ENCODE measurements around the gene ZNF236. TPM values are rescaled to one million over a fixed set of nuclear protein-coding genes. Genes with fewer than 3 reads are reported as not detected.

Gene ZNF236
- total RNA-seq, 1 experiment from 2014 or later = 14.9 TPM

DNA sequence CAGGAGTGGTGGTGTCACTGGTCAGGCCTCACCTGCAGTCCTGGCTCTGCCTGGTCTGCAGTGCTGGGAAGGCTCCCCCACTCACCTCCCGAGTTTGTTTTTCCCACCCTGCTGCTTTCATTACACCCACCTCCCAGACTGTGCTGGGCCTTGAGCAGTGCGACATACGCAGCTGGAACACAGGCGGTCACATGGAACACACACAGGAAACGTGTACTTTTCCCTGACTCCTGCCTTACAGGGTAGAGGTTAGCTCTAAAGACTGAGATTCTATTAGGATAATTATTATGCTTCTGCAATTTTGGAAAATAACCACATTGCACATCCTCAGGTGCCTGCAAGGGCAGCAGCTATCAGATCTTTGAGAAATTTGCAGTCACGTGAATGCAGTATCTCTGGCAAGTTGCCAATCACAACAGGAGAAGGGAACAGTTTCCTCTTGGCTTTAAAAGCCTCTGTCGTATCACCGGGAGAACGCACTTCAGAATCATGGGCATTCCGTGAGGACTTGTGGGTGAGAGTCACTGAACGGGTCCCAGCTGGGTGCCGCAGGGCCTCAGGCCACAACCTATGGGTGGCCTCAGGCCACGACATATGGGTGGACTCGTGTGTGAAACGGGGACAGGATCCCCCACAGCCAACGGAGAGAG, 136.5 kb downstream of the ZNF236 start:
- no peak overlapping the region for H3K4me3 Mint-ChIP-seq (ENCODE audit: unreplicated experiment)

GRCh38 chr18:76959605-76960004, 137.2 kb downstream of the ZNF236 start:
- Histone ChIP-seq H3K4me3 (ENCODE audit: low read depth, low read length) (no peak overlapping the region), H3K27me3 (replicated peaks; ENCODE audit: control insufficient read depth, insufficient read depth, low read length) (no peaks in the 10 kb centered on the region), H3K36me3 (ENCODE audit: control insufficient read depth, insufficient read depth, low read length) (no peaks in the 10 kb centered on the region), H3K9me3 (no peaks in the 10 kb centered on the region), H3K4me1 (no peaks in the 10 kb centered on the region)
- Mint-ChIP-seq H3K27ac (ENCODE audit: unreplicated experiment) (no peak overlapping the region), H3K27me3 (ENCODE audit: insufficient read depth, unreplicated experiment) (no peaks in the 10 kb centered on the region), H3K36me3 (ENCODE audit: insufficient read depth, unreplicated experiment) (peaks cover 21% of the 10 kb centered on the region), H3K9me3 (ENCODE audit: unreplicated experiment) (no peaks in the 10 kb centered on the region), H3K4me3 (ENCODE audit: unreplicated experiment) (no peak overlapping the region), H3K4me1 (ENCODE audit: low read depth, unreplicated experiment) (no peaks in the 10 kb centered on the region)
- intact Hi-C loops (cut with micrococcal nuclease; ENCODE audit: unreplicated experiment) = no loop called here
- DNase-seq = no peak
- no TSS peak for BruUV-seq (replicated peaks)
- CTCF ChIA-PET = no interaction called here
- TF ChIP-seq, protein P1, sequence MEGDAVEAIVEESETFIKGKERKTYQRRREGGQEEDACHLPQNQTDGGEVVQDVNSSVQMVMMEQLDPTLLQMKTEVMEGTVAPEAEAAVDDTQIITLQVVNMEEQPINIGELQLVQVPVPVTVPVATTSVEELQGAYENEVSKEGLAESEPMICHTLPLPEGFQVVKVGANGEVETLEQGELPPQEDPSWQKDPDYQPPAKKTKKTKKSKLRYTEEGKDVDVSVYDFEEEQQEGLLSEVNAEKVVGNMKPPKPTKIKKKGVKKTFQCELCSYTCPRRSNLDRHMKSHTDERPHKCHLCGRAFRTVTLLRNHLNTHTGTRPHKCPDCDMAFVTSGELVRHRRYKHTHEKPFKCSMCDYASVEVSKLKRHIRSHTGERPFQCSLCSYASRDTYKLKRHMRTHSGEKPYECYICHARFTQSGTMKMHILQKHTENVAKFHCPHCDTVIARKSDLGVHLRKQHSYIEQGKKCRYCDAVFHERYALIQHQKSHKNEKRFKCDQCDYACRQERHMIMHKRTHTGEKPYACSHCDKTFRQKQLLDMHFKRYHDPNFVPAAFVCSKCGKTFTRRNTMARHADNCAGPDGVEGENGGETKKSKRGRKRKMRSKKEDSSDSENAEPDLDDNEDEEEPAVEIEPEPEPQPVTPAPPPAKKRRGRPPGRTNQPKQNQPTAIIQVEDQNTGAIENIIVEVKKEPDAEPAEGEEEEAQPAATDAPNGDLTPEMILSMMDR (IDR thresholded peaks at IDR 0.05; ENCODE audit: insufficient read depth in 1 of 2, low read depth in 1 of 2, low read length in 1 of 2, severe bottlenecking in 1 of 2, unreplicated experiment in 1 of 2) = no peak
- POLR2A ChIA-PET = no interaction called here

More for the DNA sequence above, 136.5 kb downstream of the ZNF236 start:
- CTCF ChIA-PET = no interaction called here
- BruUV-seq (replicated peaks) = no TSS peak
- TF ChIP-seq, protein P1 (IDR thresholded peaks at IDR 0.05; ENCODE audit: insufficient read depth in 1 of 2, low read depth in 1 of 2, low read length in 1 of 2, severe bottlenecking in 1 of 2, unreplicated experiment in 1 of 2) = no peak
- Histone ChIP-seq H3K9me3 (no peaks in the 10 kb centered on the region), H3K4me3 (ENCODE audit: low read depth, low read length) (no peak overlapping the region), H3K27me3 (replicated peaks; ENCODE audit: control insufficient read depth, insufficient read depth, low read length) (no peaks in the 10 kb centered on the region), H3K4me1 (no peaks in the 10 kb centered on the region), H3K36me3 (ENCODE audit: control insufficient read depth, insufficient read depth, low read length) (no peaks in the 10 kb centered on the region)
- H3K27me3 Mint-ChIP-seq (ENCODE audit: insufficient read depth, unreplicated experiment) = no peaks in the 10 kb centered on the region
- POLR2A ChIA-PET = no interaction called here
- H3K4me1 Mint-ChIP-seq (ENCODE audit: low read depth, unreplicated experiment) = no peaks in the 10 kb centered on the region
- peaks cover 18% of the 10 kb centered on the region for H3K36me3 Mint-ChIP-seq (ENCODE audit: insufficient read depth, unreplicated experiment)
- no peak for DNase-seq
- no peak overlapping the region for H3K27ac Mint-ChIP-seq (ENCODE audit: unreplicated experiment)
- intact Hi-C loops (cut with micrococcal nuclease; ENCODE audit: unreplicated experiment) = no loop called here
- no peaks in the 10 kb centered on the region for H3K9me3 Mint-ChIP-seq (ENCODE audit: unreplicated experiment)

DNA sequence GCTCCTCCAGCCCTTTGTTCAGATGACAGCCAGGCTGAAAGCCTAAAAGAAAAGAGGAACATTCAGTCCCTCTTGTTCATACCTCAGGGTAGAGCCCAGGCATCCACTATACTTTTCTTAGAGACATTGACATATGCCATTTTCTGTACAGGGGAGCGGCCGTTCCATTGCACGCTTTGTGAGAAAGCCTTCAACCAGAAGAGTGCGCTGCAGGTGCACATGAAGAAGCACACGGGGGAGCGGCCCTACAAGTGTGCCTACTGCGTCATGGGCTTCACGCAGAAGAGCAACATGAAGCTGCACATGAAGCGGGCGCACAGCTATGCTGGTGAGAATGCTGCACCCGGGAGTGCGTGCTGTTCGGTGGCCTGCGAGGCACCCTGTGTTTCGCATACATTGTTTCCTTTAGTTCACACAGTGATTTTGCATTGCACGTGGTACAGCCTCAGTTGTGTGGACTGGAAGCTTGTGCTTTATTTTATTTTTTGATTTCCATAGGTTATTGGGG, 138.2 kb downstream of the ZNF236 start:
- H3K27me3 ChIP-seq (replicated peaks; ENCODE audit: control insufficient read depth, insufficient read depth, low read length) = no peaks in the 10 kb centered on the region
- TF ChIP-seq, protein P1 (IDR thresholded peaks at IDR 0.05; ENCODE audit: insufficient read depth in 1 of 2, low read depth in 1 of 2, low read length in 1 of 2, severe bottlenecking in 1 of 2, unreplicated experiment in 1 of 2) = no peak
- no peaks in the 10 kb centered on the region for H3K36me3 ChIP-seq (ENCODE audit: control insufficient read depth, insufficient read depth, low read length)
- Mint-ChIP-seq H3K4me3 (ENCODE audit: unreplicated experiment) (no peak overlapping the region), H3K9me3 (ENCODE audit: unreplicated experiment) (no peaks in the 10 kb centered on the region), H3K36me3 (ENCODE audit: insufficient read depth, unreplicated experiment) (peaks cover 21% of the 10 kb centered on the region), H3K4me1 (ENCODE audit: low read depth, unreplicated experiment) (no peaks in the 10 kb centered on the region), H3K27me3 (ENCODE audit: insufficient read depth, unreplicated experiment) (no peaks in the 10 kb centered on the region), H3K27ac (ENCODE audit: unreplicated experiment) (no peak overlapping the region)
- intact Hi-C loops (cut with micrococcal nuclease; ENCODE audit: unreplicated experiment) = no loop called here
- H3K4me1 ChIP-seq = no peaks in the 10 kb centered on the region
- no peaks in the 10 kb centered on the region for H3K9me3 ChIP-seq
- H3K4me3 ChIP-seq (ENCODE audit: low read depth, low read length) = no peak overlapping the region
- no peak for DNase-seq
- POLR2A ChIA-PET = no interaction called here
- BruUV-seq (replicated peaks) = no TSS peak
- CTCF ChIA-PET = no interaction called here
